ENCODE data around the gene KHDC4.

KHDC4 gene

GRCh38 chr1:155934097-155934935, at the start of gene KHDC4:
KHDC4 (minus strand) TSS chr1:155934413; CDS start chr1:155934373, 40 bp downstream.
- DNase-seq (ENCODE audit: low read depth, low spot score): peak; percentile 94

- DNase-seq (ENCODE audit: low read depth, low spot score): no peak
Observed at GRCh38 chr1:155983191-155984024, 49.2 kb upstream of the KHDC4 start.

GRCh38 chr1:155982106-155982505, 47.9 kb upstream of the KHDC4 start:
- no peak for DNase-seq (ENCODE audit: low read depth, low spot score)

- no peak for DNase-seq (ENCODE audit: low read depth, low spot score)
Observed at GRCh38 chr1:155981266-155982088, 47.3 kb upstream of the KHDC4 start.

- DNase-seq (ENCODE audit: low read depth, low spot score): no peak
Observed at GRCh38 chr1:155979597-155980343, 45.6 kb upstream of the KHDC4 start.

- DNase-seq (ENCODE audit: low read depth, low spot score): no peak
Observed at GRCh38 chr1:155978973-155979429, 44.8 kb upstream of the KHDC4 start.

GRCh38 chr1:155978325-155978972, 44.2 kb upstream of the KHDC4 start, which contains the start of gene ARHGEF2:
ARHGEF2 (minus strand) TSS chr1:155978547; CDS start chr1:155978427, 120 bp downstream.
- peak; percentile 44 for DNase-seq (ENCODE audit: low read depth, low spot score)

GRCh38 chr1:155977690-155978324, 43.6 kb upstream of the KHDC4 start:
- DNase-seq (ENCODE audit: low read depth, low spot score): no peak

GRCh38 chr1:155976913-155977689, 42.9 kb upstream of the KHDC4 start:
- DNase-seq (ENCODE audit: low read depth, low spot score): no peak

GRCh38 chr1:155976062-155976912, 42.1 kb upstream of the KHDC4 start:
- no peak for DNase-seq (ENCODE audit: low read depth, low spot score)

- no peak for DNase-seq (ENCODE audit: low read depth, low spot score)
Observed at GRCh38 chr1:155975375-155976061, 41.3 kb upstream of the KHDC4 start.

- DNase-seq (ENCODE audit: low read depth, low spot score): no peak
Observed at GRCh38 chr1:155974208-155975115, 40.2 kb upstream of the KHDC4 start.

- no peak for DNase-seq (ENCODE audit: low read depth, low spot score)
Observed at GRCh38 chr1:155973723-155974122, 39.5 kb upstream of the KHDC4 start.

- DNase-seq (ENCODE audit: low read depth, low spot score): no peak
Observed at GRCh38 chr1:155971910-155972809, 37.9 kb upstream of the KHDC4 start.

- DNase-seq (ENCODE audit: low read depth, low spot score): no peak
Observed at GRCh38 chr1:155970531-155971167, 36.4 kb upstream of the KHDC4 start.
